SU-DHL-6 (cell line): ENCODE results near the gene ABCC2.

Experiments
- CTCF ChIP-seq: fragments of 200-600 bp; sonication (generic); IDR thresholded peaks from one replicate; pipeline ENCODE4 v1.5.1; 2017; ENCODE audit warnings: antibody characterized with exemption, mild to moderate bottlenecking, low read length, moderate library complexity; ENCODE audit not compliant: insufficient read depth, poor library complexity, severe bottlenecking
- EZH2phosphoT487 ChIP-seq: fragments of 200-600 bp; sonication (generic), shearing (Covaris generic); conservative IDR thresholded peaks from 2 replicates; pipeline ENCODE4 v1.6.1; 2018; ENCODE audit warnings: mild to moderate bottlenecking, antibody characterized with exemption, low read length, moderate library complexity, mixed read lengths

- TF ChIP-seq CTCF (no peak), EZH2phosphoT487 (no peak)
These were observed 21.1 kb upstream of the ABCC2 start for GRCh38 chr10:99761365-99761764.
